ENCODE results near the gene KRT38.

GRCh38 chr17:41393826-41394225, 47.0 kb downstream of the KRT38 start:
- TF ChIP-seq, protein P1, sequence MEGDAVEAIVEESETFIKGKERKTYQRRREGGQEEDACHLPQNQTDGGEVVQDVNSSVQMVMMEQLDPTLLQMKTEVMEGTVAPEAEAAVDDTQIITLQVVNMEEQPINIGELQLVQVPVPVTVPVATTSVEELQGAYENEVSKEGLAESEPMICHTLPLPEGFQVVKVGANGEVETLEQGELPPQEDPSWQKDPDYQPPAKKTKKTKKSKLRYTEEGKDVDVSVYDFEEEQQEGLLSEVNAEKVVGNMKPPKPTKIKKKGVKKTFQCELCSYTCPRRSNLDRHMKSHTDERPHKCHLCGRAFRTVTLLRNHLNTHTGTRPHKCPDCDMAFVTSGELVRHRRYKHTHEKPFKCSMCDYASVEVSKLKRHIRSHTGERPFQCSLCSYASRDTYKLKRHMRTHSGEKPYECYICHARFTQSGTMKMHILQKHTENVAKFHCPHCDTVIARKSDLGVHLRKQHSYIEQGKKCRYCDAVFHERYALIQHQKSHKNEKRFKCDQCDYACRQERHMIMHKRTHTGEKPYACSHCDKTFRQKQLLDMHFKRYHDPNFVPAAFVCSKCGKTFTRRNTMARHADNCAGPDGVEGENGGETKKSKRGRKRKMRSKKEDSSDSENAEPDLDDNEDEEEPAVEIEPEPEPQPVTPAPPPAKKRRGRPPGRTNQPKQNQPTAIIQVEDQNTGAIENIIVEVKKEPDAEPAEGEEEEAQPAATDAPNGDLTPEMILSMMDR (IDR thresholded peaks at IDR 0.05): no peak
- no peak for TF ChIP-seq POLR2A (IDR thresholded peaks at IDR 0.05)
